ENCODE data around the gene DAB2.

DAB2 gene

GRCh38 chr5:39447059-39447458 is 22.3 kb upstream of the DAB2 start:
- DNase-seq, result no peak

GRCh38 chr5:39446231-39446630 is 21.5 kb upstream of the DAB2 start:
- DNase-seq, result no peak

- DNase-seq, result no peak
Observed at GRCh38 chr5:39443911-39444310, 19.1 kb upstream of the DAB2 start.

GRCh38 chr5:39442991-39443390 is 18.2 kb upstream of the DAB2 start:
- DNase-seq, result no peak

- no peak for DNase-seq
Observed at GRCh38 chr5:39441838-39442237, 17.1 kb upstream of the DAB2 start.

- no peak for DNase-seq
Observed at GRCh38 chr5:39440958-39441624, 16.3 kb upstream of the DAB2 start.

GRCh38 chr5:39440192-39440957 is 15.6 kb upstream of the DAB2 start:
- no peak for DNase-seq

GRCh38 chr5:39439582-39440162 is 14.9 kb upstream of the DAB2 start:
- DNase-seq, result no peak

GRCh38 chr5:39437467-39437866 is 12.7 kb upstream of the DAB2 start:
- no peak for DNase-seq

- no peak for DNase-seq
Observed at GRCh38 chr5:39433848-39434247, 9.1 kb upstream of the DAB2 start.

- DNase-seq, result peak; percentile 95
Observed at GRCh38 chr5:39432696-39433530, 8.1 kb upstream of the DAB2 start.

- DNase-seq, result no peak
Observed at GRCh38 chr5:39430461-39430860, 5.7 kb upstream of the DAB2 start.

GRCh38 chr5:39428640-39429039 is 3.9 kb upstream of the DAB2 start:
- no peak for DNase-seq

- no peak for DNase-seq
Observed at GRCh38 chr5:39427633-39428032, 2.9 kb upstream of the DAB2 start.

GRCh38 chr5:39427229-39427628 is 2.4 kb upstream of the DAB2 start:
- DNase-seq, result no peak

- no peak for DNase-seq
Observed at GRCh38 chr5:39426746-39427105, 1.9 kb upstream of the DAB2 start.

- DNase-seq, result no peak
Observed at GRCh38 chr5:39426051-39426745, 1.4 kb upstream of the DAB2 start.

GRCh38 chr5:39423331-39423751 is 1.4 kb downstream of the DAB2 start:
- no peak for DNase-seq

GRCh38 chr5:39422728-39423285 is 2.0 kb downstream of the DAB2 start:
- DNase-seq, result no peak

- DNase-seq, result peak; percentile 26
Observed at GRCh38 chr5:39422036-39422606, 2.7 kb downstream of the DAB2 start.

GRCh38 chr5:39420482-39421145 is 4.2 kb downstream of the DAB2 start:
- peak; percentile 52 for DNase-seq

All from MV-4-11 (cell line).